Fibroblast of skin of right biceps (primary cell): ENCODE data around the gene ATP13A3.
"Not testable (repeated sequence)": the region's sequence is repeated elsewhere in the genome, so short reads cannot be mapped to it uniquely, and the experiment has no call there.

Source experiments
- DNase-seq: peaks from one replicate; pipeline ENCODE4 v3.0.0-alpha.2; 2013

Gene ATP13A3

DNA sequence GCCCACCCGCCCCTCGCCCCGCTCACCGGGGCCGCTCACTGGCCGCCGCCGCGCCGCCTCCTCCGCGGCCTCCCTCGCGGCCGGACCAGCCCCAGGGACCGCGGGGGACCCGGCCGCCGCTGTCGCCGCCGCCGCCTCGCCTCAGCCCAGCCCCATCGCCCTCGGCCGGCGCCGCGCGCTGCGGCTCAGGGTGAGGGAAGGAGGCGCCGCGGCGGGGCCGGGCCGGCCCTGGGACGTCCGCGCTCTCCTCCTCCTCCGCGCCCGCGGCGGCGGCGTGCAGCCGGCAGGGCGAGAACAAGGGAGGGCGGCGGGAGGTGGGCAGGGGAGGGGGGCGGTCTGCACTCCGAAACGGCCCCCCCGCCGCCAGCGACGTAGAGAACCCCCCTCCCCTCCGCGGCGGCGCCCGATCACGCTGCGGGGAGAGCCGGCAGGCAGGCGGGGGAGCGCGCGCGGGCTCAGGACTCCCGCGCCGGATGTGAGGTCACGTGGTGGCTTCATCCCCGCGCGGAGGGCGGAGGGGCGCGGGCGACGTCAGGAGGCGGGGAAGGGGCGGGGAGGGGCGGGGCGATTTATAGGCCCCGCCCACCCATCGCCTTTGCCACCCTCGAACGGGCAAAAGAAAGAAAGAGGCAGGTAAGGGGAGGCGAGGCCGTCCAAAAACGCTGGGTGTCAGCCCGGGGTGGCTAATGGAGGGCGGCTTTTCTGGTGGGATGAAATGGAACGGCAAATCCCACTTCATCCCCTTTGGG is at the start of gene ATP13A3:
Gene ATP13A3 (minus strand): TSS at position 463 of the 749 bp plus-strand sequence. CDS start 24,812 bp downstream, outside the sequence.
- DNase-seq: peak; percentile 93

- not testable (repeated sequence) for DNase-seq
These were observed 48.4 kb upstream of the ATP13A3 start for GRCh38 chr3:194535199-194535598.

- no peak for DNase-seq
These were observed 47.4 kb upstream of the ATP13A3 start for GRCh38 chr3:194534243-194534642.

- peak; percentile 78 for DNase-seq
These were observed 45.8 kb upstream of the ATP13A3 start for GRCh38 chr3:194532591-194532990.

GRCh38 chr3:194527726-194528125 is 40.9 kb upstream of the ATP13A3 start:
- DNase-seq: no peak

DNA sequence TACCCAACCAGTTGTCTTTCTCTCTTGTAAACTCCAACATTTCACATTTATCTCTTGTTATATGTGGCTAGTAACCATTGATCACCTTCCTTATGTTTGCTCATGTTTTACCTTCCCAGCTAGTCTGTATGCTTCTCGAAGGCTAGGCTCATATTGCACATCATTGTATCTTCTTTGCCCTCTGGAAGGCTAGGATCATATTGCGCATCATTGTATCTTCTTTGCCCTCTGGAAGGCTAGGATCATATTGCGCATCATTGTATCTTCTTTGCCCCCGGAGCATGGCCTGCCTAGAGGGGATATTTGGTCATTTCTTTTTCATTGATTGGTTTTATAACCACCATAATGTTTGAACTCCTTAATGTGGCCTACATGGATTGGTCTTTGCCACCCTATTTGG is 39.4 kb upstream of the ATP13A3 start:
- DNase-seq: no peak

DNA sequence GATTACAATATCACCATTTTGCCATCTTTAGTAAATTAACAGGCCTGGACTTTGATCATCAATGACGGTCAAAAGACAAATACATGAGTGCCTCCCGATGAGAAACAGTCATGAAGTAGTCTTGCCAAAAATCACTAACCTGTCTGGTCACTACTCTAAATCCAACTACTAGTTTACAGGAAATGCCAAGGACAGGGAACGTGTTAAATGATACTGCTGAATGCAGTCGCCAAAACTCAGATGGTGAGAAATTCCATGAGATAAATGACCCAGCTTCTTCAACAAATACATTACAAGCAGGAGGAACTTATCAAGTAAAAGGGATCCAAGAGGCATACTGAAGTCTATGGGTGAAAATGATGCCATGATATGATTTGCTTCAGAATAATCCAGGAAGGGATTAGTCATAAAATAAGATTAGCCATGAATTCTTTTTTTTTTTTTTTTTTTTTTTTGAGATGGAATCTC is 35.8 kb upstream of the ATP13A3 start:
- peak; percentile 84 for DNase-seq

DNA sequence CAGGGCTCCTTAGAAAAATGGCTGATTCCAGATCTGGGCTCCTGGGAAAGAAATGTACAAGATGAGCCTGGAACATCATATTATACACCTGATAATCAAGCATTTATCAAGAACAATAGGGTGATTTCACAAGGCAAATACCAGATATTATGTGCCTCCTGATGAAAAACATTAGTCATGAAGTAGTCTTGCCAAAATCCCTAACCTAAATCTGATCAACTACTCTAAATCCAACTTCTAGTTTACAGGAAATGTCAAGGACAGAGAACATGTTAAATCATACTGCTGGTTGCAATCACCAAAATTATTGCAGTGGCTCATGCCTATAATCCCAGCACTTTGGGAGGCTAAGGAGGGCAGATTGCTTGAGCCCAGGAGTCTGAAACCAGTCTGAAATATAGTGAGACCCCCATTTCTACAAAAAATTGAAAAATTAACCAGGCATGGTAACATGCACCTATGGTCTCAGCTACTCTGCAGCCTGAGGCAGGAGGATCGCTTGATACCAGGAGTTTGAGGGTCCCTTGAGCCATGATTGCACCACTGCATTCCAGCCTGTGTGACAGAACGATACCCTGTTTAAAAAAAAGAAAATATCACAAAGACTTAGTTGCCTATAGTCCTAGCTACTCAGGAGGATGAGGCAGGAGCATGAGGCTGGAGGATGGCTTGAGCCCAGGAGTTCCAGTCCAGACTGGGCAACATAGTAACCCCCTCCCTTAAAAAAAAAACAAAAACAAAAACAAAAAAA is 34.9 kb upstream of the ATP13A3 start:
- DNase-seq: peak; percentile 80

DNA sequence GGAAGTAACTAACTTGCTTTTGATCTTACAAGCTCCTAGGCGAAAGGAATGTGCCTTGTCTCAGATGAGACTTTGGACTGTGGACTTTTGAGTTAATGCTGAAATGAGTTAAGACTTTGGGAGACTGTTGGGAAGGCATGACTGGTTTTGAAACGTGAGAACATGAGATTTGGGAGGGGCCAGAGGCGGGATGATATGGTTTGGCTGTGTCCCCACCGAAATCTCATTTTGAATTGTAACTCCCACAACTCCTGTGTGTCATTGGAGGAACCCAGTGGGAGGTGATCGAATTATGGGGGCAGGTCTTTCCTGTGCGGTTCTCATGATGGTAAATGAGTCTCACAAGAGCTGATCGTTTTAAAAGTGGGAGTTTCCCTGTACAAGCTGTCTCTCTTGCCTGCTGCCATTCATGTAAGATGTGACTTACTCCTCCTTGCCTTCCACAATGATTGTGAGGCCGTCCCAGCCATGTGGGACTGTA is 33.9 kb upstream of the ATP13A3 start:
- DNase-seq: peak; percentile 44

DNA sequence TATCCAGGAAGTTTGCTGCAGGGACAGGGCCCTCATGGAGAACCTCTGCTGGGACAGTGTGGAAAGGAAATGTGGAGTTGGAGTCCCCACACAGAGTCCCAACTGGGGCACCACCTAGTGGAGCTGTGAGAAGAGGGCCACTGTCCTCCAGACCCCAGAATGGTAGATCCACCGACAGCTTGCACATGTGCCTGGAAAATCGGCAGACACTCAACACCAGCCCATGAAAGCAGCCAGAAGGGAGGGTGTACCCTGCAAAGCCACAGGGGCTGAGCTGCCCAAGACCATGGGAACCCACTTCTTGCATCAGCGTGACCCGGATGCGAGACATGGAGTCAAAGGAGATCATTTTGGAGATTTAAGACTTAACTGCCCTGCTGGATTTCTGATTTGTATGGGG is 33.4 kb upstream of the ATP13A3 start:
- not testable (repeated sequence) for DNase-seq

DNA sequence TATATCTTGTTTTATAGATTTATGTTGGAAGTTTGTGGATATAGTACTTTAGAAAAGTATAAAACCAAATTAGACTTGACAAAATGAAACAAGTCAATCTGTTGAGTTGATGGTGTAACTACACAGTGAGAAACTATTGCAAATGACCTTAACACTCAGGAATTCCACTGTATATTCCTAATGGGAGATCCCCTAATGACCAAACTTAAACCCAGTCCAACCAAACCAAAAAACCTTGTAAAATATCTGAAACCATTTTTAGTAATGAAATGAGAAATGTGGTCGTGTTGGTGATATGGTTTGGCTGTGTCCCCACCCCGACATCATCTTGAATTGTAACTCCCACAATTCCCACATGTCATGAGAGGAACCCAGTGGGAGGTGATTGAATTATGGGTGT is 31.9 kb upstream of the ATP13A3 start:
- peak; percentile 69 for DNase-seq

DNA sequence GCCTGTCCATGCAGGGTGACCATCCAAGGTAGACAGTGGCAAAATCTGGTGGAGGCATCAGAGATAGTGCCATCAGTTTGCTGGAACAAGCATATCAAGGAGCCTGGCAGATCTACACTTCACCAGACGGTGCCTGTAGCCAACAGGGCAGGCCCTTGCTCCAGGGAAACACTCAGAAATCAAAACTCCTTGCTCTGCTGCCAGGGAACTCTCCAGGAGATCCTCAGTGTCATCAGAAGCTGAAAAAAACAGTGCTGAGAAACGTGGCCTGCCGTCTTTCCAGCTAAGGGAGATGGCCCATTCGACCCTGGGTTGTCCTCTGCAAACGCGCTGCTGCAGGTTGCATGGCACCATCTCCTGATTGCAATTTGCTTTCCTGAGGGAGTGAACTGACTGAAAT is 30.5 kb upstream of the ATP13A3 start:
- no peak for DNase-seq

- DNase-seq: no peak
These were observed 27.8 kb upstream of the ATP13A3 start for GRCh38 chr3:194514626-194515025.

GRCh38 chr3:194512895-194513601 is 26.2 kb upstream of the ATP13A3 start:
- DNase-seq: no peak

DNA sequence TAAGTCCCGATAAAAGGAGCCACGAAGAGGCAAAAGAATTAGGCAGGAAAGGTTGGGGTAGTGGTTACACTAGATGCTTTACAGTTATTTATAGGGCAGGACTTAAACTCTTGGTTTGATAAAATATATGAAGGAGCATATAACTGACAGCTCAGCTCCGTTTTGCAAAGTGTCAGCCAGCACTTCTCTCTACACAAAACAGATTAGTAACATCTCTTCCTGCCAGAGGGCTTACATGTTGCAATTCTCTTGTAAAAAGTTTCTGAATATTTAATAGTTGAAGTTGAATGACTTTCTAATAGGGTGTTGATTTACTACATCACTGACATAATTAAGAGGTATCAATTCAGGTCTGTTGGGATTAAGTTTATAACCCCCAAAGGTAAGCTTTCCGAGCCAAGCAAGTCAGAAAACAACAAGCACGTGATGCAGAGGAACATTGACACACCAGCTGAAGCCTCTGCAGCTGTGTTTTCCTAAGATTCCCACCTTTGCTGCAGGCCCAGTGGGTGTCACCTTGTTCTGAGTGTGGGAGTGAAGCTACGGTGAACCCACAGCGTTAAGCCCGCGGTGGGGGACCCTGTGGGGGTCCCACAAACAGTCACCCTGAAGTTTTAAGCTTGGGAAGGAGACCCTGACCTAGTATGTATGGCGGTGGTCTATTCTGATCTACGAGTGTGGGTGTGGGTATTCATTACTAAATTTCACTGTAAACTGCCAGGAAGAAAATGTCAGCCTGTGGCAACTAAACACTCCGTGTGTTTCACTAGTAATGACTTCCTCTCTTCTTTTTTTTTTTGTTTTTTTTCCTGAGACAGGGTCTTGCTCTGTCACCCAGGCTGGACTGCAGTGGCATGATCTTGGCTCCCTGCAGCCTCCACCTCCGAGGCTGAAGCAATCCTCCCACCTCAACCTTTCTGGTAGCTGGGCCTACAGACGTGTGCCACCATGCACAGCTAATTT is 22.0 kb upstream of the ATP13A3 start:
- no peak for DNase-seq

DNA sequence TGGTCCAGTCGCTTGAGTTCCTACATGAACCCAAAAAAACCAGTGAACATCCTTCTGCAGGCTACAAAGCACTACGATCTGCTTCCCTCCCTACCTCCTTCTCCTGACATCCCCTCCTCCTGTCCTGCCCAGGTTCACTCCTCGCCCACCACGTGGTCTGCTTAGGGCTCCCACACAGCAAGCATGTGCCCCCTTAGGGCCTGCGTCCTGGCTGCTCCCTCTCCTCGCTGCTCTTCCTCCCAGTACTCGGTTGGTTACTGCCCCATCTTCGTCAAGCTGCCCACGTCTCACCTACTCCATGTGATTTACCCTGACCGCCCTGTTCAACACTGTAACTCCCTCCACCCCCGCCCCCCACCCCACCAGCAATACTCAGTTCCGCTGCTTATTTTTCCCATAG is 20.8 kb upstream of the ATP13A3 start:
- DNase-seq: no peak

DNA sequence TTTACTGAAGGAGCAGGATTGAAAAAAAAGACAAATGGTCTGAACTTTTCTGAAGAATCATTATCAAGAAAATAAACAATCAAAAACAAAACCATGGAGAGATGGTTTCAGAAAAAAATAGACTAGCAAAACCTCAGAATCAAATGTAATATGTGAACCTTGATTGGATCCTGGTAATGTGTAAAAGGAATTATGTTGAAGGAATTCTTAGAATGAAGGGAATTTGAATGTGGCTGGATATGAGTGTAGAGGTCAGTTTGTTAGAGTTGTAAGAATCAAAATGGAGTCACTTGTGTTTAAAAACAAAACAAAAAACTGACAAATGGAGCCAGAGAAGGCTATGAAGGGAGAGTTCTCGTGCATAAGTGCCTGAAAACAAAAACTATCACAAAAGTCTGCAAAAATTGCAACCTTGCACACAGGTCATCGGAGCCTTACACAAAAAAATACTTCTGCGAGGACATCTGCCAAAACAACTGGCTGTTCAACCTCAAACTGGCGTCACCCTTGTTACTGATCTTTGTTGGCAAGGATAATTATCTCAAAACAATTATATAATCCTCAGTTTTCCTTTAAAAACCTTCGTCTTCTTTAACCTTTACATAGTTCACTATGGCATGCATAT is 19.1 kb upstream of the ATP13A3 start:
- DNase-seq: no peak

DNA sequence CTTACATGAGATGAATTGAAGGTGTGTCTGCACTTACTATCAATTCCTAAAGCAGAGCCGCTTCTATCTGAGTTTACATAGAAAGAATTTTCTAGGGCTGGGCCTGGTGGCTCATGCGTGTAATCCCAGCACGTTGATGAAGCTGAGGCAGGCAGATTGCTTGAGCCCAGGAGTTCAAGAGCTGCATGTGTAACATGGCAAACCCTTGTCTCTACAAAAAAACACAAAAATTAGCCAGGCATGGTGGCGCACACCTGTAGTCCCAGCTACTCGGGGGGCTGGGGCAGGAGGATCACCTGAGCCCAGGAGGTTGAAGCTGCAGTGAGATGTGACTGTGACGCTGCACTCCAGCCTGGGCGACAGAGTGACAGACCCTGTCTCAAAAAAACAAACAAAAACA is 18.1 kb upstream of the ATP13A3 start:
- no peak for DNase-seq

GRCh38 chr3:194504146-194504545 is 17.3 kb upstream of the ATP13A3 start:
- no peak for DNase-seq

DNA sequence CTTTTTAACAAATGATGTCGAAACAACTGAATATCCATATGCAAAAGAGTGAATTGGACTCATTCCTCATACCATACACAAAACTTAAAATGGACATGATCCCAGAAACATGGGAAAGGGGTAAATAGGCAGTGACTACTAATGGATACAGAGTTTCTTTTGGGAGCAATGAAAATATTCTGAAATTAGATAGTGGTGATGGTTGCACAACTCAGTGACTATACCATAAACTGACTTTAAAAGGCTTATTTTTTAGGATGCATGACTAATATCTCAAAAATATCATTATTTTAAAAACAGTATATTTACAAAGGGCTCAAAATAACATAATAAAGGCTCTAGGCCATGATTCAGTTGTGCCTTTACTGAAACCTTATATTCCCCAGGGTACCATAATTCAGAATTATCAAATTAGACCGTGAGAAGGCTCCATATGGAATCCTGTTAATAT is 16.3 kb upstream of the ATP13A3 start:
- peak; percentile 89 for DNase-seq

DNA sequence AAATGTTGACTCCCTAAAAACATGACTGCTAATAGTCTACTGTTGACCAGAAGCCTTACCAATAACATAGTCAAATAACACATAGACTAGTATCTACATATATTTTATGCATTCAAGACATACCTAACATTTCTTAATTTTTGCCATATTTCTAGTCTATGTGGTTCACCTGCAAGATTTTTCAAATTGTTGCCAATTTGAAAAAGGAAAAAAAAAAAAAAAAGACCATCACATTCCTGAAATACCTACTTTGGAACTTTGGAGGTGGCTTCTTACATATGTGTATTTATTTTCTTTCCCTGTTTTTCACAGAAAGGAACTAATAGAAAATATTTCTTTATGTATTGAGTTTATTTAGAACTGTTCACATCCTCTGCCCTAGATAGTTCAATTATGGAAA is 13.4 kb upstream of the ATP13A3 start:
- DNase-seq: no peak

- not testable (repeated sequence) for DNase-seq
These were observed 12.7 kb upstream of the ATP13A3 start for GRCh38 chr3:194499516-194499915.
